ENCODE data around the gene OR52E1.

DNA sequence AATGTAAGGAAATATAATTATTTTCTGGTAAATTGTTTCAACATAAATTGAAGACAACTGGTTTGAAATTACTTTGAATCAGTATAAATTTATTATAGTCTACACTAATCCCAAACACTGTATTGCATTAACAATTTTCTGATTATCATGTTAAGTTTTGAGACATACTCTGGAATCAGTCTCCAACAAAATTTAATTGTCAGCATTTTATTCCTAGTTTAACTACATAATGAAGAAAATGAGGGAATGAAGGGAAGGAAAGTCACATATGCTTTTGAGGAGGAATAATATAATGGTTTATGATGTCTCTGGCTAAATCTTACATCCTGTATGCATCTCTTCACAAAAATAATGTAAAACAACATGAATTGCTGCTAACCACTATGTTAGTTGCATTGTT lies 14.2 kb downstream of the OR52E1 start:
- no peak for TF ChIP-seq EZH2 (IDR thresholded peaks at IDR 0.05; ENCODE audit: borderline replicate concordance, low read length)
- TF ChIP-seq, protein P1, sequence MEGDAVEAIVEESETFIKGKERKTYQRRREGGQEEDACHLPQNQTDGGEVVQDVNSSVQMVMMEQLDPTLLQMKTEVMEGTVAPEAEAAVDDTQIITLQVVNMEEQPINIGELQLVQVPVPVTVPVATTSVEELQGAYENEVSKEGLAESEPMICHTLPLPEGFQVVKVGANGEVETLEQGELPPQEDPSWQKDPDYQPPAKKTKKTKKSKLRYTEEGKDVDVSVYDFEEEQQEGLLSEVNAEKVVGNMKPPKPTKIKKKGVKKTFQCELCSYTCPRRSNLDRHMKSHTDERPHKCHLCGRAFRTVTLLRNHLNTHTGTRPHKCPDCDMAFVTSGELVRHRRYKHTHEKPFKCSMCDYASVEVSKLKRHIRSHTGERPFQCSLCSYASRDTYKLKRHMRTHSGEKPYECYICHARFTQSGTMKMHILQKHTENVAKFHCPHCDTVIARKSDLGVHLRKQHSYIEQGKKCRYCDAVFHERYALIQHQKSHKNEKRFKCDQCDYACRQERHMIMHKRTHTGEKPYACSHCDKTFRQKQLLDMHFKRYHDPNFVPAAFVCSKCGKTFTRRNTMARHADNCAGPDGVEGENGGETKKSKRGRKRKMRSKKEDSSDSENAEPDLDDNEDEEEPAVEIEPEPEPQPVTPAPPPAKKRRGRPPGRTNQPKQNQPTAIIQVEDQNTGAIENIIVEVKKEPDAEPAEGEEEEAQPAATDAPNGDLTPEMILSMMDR (conservative IDR thresholded peaks at IDR 0.05 in 1 of 2, IDR thresholded peaks at IDR 0.05 in 1 of 2; ENCODE audit: extremely low read depth in 1 of 2, insufficient read depth in 1 of 2, low read depth in 1 of 2, low read length in 2 of 2): no peak

Data from mammary epithelial cell (primary cell).